HepG2 (cell line): ENCODE measurements around the gene PLEKHA3. TPM values are rescaled to one million over a fixed set of nuclear protein-coding genes. Genes with fewer than 3 reads are reported as not detected.

Source experiments
- ARNT ChIP-seq: fragments of 450-650 bp; IDR thresholded peaks from 2 replicates; pipeline ENCODE4 v1.6.1; 2017
- HMG20A ChIP-seq: IDR thresholded peaks from 2 replicates; pipeline ENCODE4 v1.6.1; 2016; ENCODE audit warnings: borderline replicate concordance
- HNF1B ChIP-seq: sonication (generic); formaldehyde crosslinking; IDR thresholded peaks from 2 replicates; pipeline ENCODE4 v1.5.1; 2020; ENCODE audit warnings: mild to moderate bottlenecking, moderate library complexity, missing genetic modification reagents
- KAT8 ChIP-seq: IDR thresholded peaks from 2 replicates; pipeline ENCODE4 v1.6.1; 2016; ENCODE audit warnings: missing genetic modification reagents, missing compliant biosample characterization
- MED13 ChIP-seq: sonication (generic); formaldehyde crosslinking; IDR thresholded peaks from 2 replicates; pipeline ENCODE4 v1.5.0; 2020; ENCODE audit warnings: missing genetic modification reagents
- MEF2D ChIP-seq: sonication (generic); formaldehyde crosslinking; IDR thresholded peaks from 2 replicates; pipeline ENCODE4 v1.5.1; 2020; ENCODE audit warnings: mild to moderate bottlenecking, missing genetic modification reagents
- NAIF1 ChIP-seq: sonication (generic); formaldehyde crosslinking; IDR thresholded peaks from 2 replicates; pipeline ENCODE4 v1.5.0; 2020; ENCODE audit warnings: mild to moderate bottlenecking, missing genetic modification reagents, borderline replicate concordance
- PRDM4 ChIP-seq: sonication (generic); formaldehyde crosslinking; IDR thresholded peaks from 2 replicates; pipeline ENCODE4 v1.9.0; 2021; ENCODE audit warnings: missing genetic modification reagents, borderline replicate concordance
- REST ChIP-seq, 2 experiments: IDR thresholded peaks; 2 replicates each; pipeline ENCODE4 v1.6.1; 2011 to 2012; ENCODE audit warnings: low read length in 2 of 2, borderline replicate concordance in 1 of 2, low read depth in 1 of 2, mild to moderate bottlenecking in 1 of 2, moderate library complexity in 1 of 2
- RXRA ChIP-seq: sonication (generic); formaldehyde crosslinking; IDR thresholded peaks from 2 replicates; pipeline ENCODE4 v1.5.1; 2020; ENCODE audit warnings: missing genetic modification reagents
- TEAD3 ChIP-seq: optimal IDR thresholded peaks from 2 replicates; pipeline ENCODE3; 2016; ENCODE audit warnings: borderline replicate concordance
- ZNF205 ChIP-seq: IDR thresholded peaks from 2 replicates; pipeline ENCODE4 v1.6.1; 2018; ENCODE audit warnings: missing biosample characterization, missing genetic modification reagents
- ZNF224 ChIP-seq: sonication (generic); formaldehyde crosslinking; IDR thresholded peaks from 2 replicates; pipeline ENCODE4 v1.5.0; 2020; ENCODE audit warnings: mild to moderate bottlenecking, missing genetic modification reagents
- ZNF282 ChIP-seq: fragments of 450-650 bp; IDR thresholded peaks from 2 replicates; pipeline ENCODE4 v1.6.1; 2018; ENCODE audit not compliant: partially characterized antibody
- ZNF674 ChIP-seq: sonication (generic); formaldehyde crosslinking; IDR thresholded peaks from 2 replicates; pipeline ENCODE4 v1.5.0; 2020; ENCODE audit warnings: low read depth, mild to moderate bottlenecking, missing genetic modification reagents
- ZNF83 ChIP-seq: sonication (generic); formaldehyde crosslinking; IDR thresholded peaks from 2 replicates; pipeline ENCODE4 v1.4.0; 2020; ENCODE audit warnings: missing genetic modification reagents, mild to moderate bottlenecking, borderline replicate concordance
- ZSCAN30 ChIP-seq: sonication (generic); formaldehyde crosslinking; IDR thresholded peaks from 2 replicates; pipeline ENCODE4 v1.5.0; 2020; ENCODE audit warnings: mild to moderate bottlenecking, missing genetic modification reagents
- polyA plus RNA-seq, 8 experiments: library from polyadenylated mRNA; depleted of rRNA in 3 of 8; stranded (reverse) in 7 of 8; unstranded in 1 of 8; fragments of >200 nt; fragmentation: Illumina TruSeq in 4 of 8; extraction: Trizol in 4 of 8; gene quantifications; 2 replicates each; pipeline versions ENCODE4 v1.2.1 to v1.2.3, GENCODE V29; 2011 to 2016; ENCODE audit warnings: low read depth in 4 of 8, missing spikeins in 1 of 8, mixed read lengths in 1 of 8; ENCODE audit not compliant: insufficient read depth in 1 of 8
- total RNA-seq, 5 experiments: library from RNA; depleted of rRNA; stranded (reverse); fragments of >200 nt; fragmentation: Illumina TruSeq; extraction: Trizol; gene quantifications; 2 replicates each; pipeline ENCODE4 v1.2.3, GENCODE V29; 2016; ENCODE audit warnings: low read depth in 1 of 5
- TF ChIP-seq, protein P1 (sequence below): sonication (generic); formaldehyde crosslinking; IDR thresholded peaks from 2 replicates; pipeline ENCODE4 v1.8.1; 2023; ENCODE audit warnings: mild to moderate bottlenecking, missing genetic modification reagents, borderline replicate concordance
- TF ChIP-seq, protein P2 (sequence below): sonication (generic); formaldehyde crosslinking; IDR thresholded peaks from 2 replicates; pipeline ENCODE4 v1.8.0; 2022; ENCODE audit warnings: mild to moderate bottlenecking, missing genetic modification reagents; ENCODE audit not compliant: insufficient replicate concordance

The PLEKHA3 gene
- total and polyA plus RNA-seq, 2 of the 13 experiments (the other 11 are each of a cell fraction or from before 2014, with no cell fraction given) = 11.7 to 23.1 TPM

DNA sequence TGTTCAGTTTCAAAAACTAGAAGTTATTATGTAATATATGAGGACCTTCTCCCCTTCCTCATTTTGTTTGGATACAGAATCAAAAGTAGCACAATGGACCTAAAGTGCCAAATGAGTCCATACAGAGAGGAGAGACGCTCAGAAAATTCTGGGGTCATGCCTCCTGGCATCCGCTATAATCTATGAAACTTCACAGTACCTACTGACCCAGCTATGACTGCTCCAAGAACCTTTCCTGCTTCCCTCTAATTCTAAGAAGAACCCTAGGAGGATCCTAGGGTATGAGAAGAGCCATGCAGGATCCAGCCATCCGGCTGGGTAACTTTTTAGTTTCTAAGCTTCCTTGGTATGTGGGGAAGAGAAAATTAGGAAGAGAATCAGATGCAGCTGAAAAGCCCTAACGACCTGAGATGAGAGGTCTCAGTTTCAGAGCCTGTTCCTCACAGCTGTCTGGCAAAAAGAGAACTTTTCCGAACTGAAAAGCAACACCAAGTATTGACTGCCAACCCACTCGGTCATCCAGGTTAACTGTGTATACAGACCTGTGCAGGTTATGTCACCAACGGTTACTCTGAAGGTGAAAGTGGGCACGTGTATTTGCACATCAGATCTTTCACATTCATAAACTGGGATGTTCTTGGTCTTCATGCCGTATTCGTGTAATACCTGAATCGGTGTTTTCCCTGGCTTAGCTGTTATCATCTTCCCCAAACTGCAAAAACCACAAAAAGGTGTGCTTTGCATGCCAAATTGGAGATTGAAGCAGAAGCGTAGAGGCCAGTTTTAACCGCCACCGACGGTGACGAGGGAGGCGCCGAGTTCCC is 30.3 kb upstream of the PLEKHA3 start (continued):
- TF ChIP-seq, protein P1, sequence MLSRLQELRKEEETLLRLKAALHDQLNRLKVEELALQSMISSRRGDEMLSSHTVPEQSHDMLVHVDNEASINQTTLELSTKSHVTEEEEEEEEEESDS (CRISPR knock-in tag) = 0 out of 2 replicates have a peak, but pooled peaks have one; percentile 48
- TF ChIP-seq RXRA (CRISPR knock-in tag) (no peak; the same call in 1 of the 2 replicates), REST (IDR thresholded peaks at IDR 0.05; ENCODE audit: borderline replicate concordance in 1 of 2, low read depth in 1 of 2, low read length in 2 of 2) (no peak), PRDM4 (0 out of 2 replicates have a peak, but pooled peaks have one; percentile 18), MEF2D (CRISPR knock-in tag) (0 out of 2 replicates have a peak, but pooled peaks have one; percentile 12), ZNF224 (CRISPR knock-in tag) (peak; percentile 47; the same call in 1 of the 2 replicates), KAT8 (no peak), ZNF674 (CRISPR knock-in tag) (0 out of 2 replicates have a peak, but pooled peaks have one; percentile 1), MED13 (CRISPR knock-in tag) (peak; percentile 12; the same call in 1 of the 2 replicates), ARNT (no peak), ZSCAN30 (CRISPR knock-in tag) (0 out of 2 replicates have a peak, but pooled peaks have one; percentile 44), ZNF205 (CRISPR knock-in tag) (0 out of 2 replicates have a peak, but pooled peaks have one; percentile 7), ZNF282 (no peak), TEAD3 (CRISPR knock-in tag) (peak; percentile 2), HMG20A (CRISPR knock-in tag) (0 out of 2 replicates have a peak, but pooled peaks have one; percentile 47), ZNF83 (CRISPR knock-in tag) (0 out of 2 replicates have a peak, but pooled peaks have one; percentile 26), NAIF1 (CRISPR knock-in tag) (0 out of 2 replicates have a peak, but pooled peaks have one; percentile 50), HNF1B (CRISPR knock-in tag) (peak; percentile 82; the same call in 1 of the 2 replicates)
- TF ChIP-seq, protein P2, sequence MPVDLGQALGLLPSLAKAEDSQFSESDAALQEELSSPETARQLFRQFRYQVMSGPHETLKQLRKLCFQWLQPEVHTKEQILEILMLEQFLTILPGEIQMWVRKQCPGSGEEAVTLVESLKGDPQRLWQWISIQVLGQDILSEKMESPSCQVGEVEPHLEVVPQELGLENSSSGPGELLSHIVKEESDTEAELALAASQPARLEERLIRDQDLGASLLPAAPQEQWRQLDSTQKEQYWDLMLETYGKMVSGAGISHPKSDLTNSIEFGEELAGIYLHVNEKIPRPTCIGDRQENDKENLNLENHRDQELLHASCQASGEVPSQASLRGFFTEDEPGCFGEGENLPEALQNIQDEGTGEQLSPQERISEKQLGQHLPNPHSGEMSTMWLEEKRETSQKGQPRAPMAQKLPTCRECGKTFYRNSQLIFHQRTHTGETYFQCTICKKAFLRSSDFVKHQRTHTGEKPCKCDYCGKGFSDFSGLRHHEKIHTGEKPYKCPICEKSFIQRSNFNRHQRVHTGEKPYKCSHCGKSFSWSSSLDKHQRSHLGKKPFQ = peak; percentile 55
